ENCODE results near the gene LSAMP. TPM values are rescaled to one million over a fixed set of nuclear protein-coding genes. Genes with fewer than 3 reads are reported as not detected.

LSAMP gene
- total and polyA plus RNA-seq, 9 of the 15 experiments (the other 6 are each of a cell fraction or from before 2014, with no cell fraction given): 0.09 to 0.11 TPM; not detected in 7

DNA sequence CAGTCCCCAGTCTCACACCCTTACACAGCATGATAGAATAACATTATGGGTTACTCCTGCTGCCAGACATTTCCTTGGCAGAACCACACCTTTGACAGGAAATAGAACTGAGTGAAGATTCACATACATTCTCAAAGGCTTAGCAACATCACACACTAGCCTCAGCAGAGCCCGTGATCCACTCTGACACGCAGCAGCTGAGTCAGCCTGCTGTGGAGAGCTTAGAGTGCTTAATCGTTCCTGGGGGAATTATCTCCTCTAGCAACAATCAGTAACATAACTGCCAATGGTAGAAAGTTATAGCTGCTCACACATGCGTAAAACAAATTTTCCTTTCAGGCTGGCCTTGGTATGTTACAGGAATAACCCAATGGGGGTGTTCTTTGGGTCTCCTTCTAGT, 439.9 kb downstream of the LSAMP start:
- H2AFZ ChIP-seq (ENCODE audit: low read depth, low read length): peak overlapping the region; percentile 92
- no peaks in the 10 kb centered on the region for H3K36me3 ChIP-seq (ENCODE audit: control insufficient read depth, insufficient read depth, low read length)
- POLR2A ChIA-PET: interaction anchor here (0.5 to 1.3 kb wide), 5 partner anchors 17 to 259 kb away, joined by 3 read pairs; no protein-coding TSS in a partner anchor
- H4K20me1 ChIP-seq (replicated peaks; ENCODE audit: control insufficient read depth, insufficient read depth, low read length): no peaks in the 10 kb centered on the region
- 0% methylated on average over 4 of the region's 4 CpGs for WGBS (ENCODE audit: insufficient coverage, low coverage, missing lambda C conversion rate)
- DNase-seq (ENCODE audit: extremely low read depth in 1 of 4, low spot score in 3 of 4) (peak in 2 of 4 experiments; percentile 45 to 69), ATAC-seq (peak; percentile 93), FAIRE-seq (peak; percentile 81)
- no peaks in the 10 kb centered on the region for H3K27me3 ChIP-seq (ENCODE audit: control insufficient read depth in 2 of 2, insufficient read depth in 2 of 2, low read length in 2 of 2)
- CTCF ChIA-PET (ENCODE audit: low intra/inter-chr PET ratio): no interaction called here
- peaks cover 0 to 18% of the 10 kb centered on the region in 2 experiments; a peak in 3 of 5 replicates for H3K4me1 ChIP-seq (replicated peaks in 1 of 2; ENCODE audit: control insufficient read depth in 2 of 2, insufficient read depth in 2 of 2, low read length in 2 of 2)
- no peaks in the 10 kb centered on the region for H3K79me2 ChIP-seq (ENCODE audit: control insufficient read depth, insufficient read depth, low read length)
- intact Hi-C loops (cut with micrococcal nuclease): no loop called here
- BruUV-seq (replicated peaks): no TSS peak
- 0 out of 4 replicates have a peak overlapping the region, but pooled peaks of 1 of the 2 experiments have one; percentile 8 for H3K9ac ChIP-seq (ENCODE audit: insufficient read depth in 1 of 2, low read depth in 2 of 2, low read length in 2 of 2)
- peak overlapping the region; percentile 6 for H3K27ac ChIP-seq (ENCODE audit: extremely low read depth, low read depth, low read length)
- in situ Hi-C loops (cut with MboI): no loop called here
- peak overlapping the region; percentile 54 for H3K4me2 ChIP-seq (ENCODE audit: insufficient read depth, low read length)
- H3K4me3 ChIP-seq: no peak overlapping the region
- no peaks in the 10 kb centered on the region for H3K9me1 ChIP-seq (ENCODE audit: control insufficient read depth, insufficient read depth, low read length)
- H3K9me3 ChIP-seq (replicated peaks; ENCODE audit: control insufficient read depth, insufficient read depth, low read depth, low read length): no peaks in the 10 kb centered on the region
- no peak for TF ChIP-seq CGGBP1 (CRISPR knock-in tag; IDR thresholded peaks at IDR 0.05)
- TF ChIP-seq DPF2 (IDR thresholded peaks at IDR 0.05): peak; percentile 44; the same call in 1 of the 2 replicates
- no peak for TF ChIP-seq ZFP1 (CRISPR knock-in tag; IDR thresholded peaks at IDR 0.05)
- no peak for TF ChIP-seq PTBP1 (IDR thresholded peaks at IDR 0.05; ENCODE audit: low read depth, low read length)
- TF ChIP-seq RNF2 (IDR thresholded peaks at IDR 0.05): no peak
- peak; percentile 33; the same call in 1 of the 2 replicates for TF ChIP-seq PKNOX1 (IDR thresholded peaks at IDR 0.05)
- TF ChIP-seq ZNF764 (CRISPR knock-in tag; IDR thresholded peaks at IDR 0.05; ENCODE audit: low read depth): no peak
- TF ChIP-seq ZC3H11A (IDR thresholded peaks at IDR 0.05; ENCODE audit: low read depth, low read length): no peak
- TF ChIP-seq GTF2E2 (tag; IDR thresholded peaks at IDR 0.05): no peak
- TF ChIP-seq NRF1 (conservative IDR thresholded peaks at IDR 0.05 in 1 of 2, IDR thresholded peaks at IDR 0.05 in 1 of 2): peak; percentile 78 to 82
- TF ChIP-seq MAFK (IDR thresholded peaks at IDR 0.05; ENCODE audit: low read length): 0 out of 2 replicates have a peak, but pooled peaks have one; percentile 29
- TF ChIP-seq RFX1 (IDR thresholded peaks at IDR 0.05): peak; percentile 75
- TF ChIP-seq NCOA4 (IDR thresholded peaks at IDR 0.05; ENCODE audit: partially characterized antibody): no peak
- TF ChIP-seq FOSL1 (tag; conservative IDR thresholded peaks at IDR 0.05): peak; percentile 77
- TF ChIP-seq ZNF75A (CRISPR knock-in tag; IDR thresholded peaks at IDR 0.05): no peak
- no peak for TF ChIP-seq HINFP (tag; conservative IDR thresholded peaks at IDR 0.05; ENCODE audit: low read depth)
- 0 out of 2 replicates have a peak, but pooled peaks have one; percentile 26 for TF ChIP-seq SOX6 (IDR thresholded peaks at IDR 0.05)
- TF ChIP-seq ILK (tag; IDR thresholded peaks at IDR 0.05; ENCODE audit: borderline replicate concordance, low read depth): no peak
- no peak for TF ChIP-seq CCAR2 (IDR thresholded peaks at IDR 0.05; ENCODE audit: low read depth, low read length)
- no peak for TF ChIP-seq ZNF561 (CRISPR knock-in tag; conservative IDR thresholded peaks at IDR 0.05)
- 0 out of 2 replicates have a peak, but pooled peaks have one; percentile 36 for TF ChIP-seq SMARCA4 (IDR thresholded peaks at IDR 0.05)
- peak; percentile 17; the same call in 1 of the 2 replicates for TF ChIP-seq ARID1B (IDR thresholded peaks at IDR 0.05)
- no peak for TF ChIP-seq SMAD3 (CRISPR knock-in tag; conservative IDR thresholded peaks at IDR 0.05)
